ENCODE data around the gene PIK3C2G. TPM values are rescaled to one million over a fixed set of nuclear protein-coding genes. Genes with fewer than 3 reads are reported as not detected.
A peak's percentile ranks its signal among the peaks of the same experiment; 100 is the strongest.

Gene PIK3C2G
- polyA plus RNA-seq, 4 donors, result 0.52 to 6.8 (median 2.7) TPM

DNA sequence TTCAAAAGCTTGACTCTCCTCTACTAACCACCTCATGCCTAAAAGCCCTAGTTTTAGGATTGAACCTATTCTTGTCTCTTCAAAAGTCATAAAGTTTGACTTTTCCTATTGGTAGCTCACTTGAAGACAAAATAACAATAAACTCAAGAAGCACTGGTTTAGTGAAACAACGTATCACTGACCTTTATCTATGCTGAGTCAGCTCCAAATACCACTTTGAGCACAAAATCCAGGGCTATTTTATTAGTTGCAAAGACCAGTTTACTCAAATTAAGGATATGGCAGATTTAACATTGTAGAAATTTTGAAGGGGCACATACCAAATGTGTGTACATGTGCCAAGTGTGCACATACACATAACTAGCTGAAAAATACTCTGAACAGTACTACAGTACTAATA lies 45.0 kb downstream of the PIK3C2G start:
- Histone ChIP-seq H3K27ac (ENCODE audit: low read depth in 1 of 3, low read length in 2 of 3) (no peak overlapping the region), H3K36me3 (ENCODE audit: control insufficient read depth in 3 of 3, insufficient read depth in 2 of 3, low read depth in 1 of 3, low read length in 3 of 3) (no peaks in the 10 kb centered on the region), H3K27me3 (ENCODE audit: control insufficient read depth in 3 of 3, insufficient read depth in 3 of 3, low read length in 3 of 3) (no peaks in the 10 kb centered on the region), H3K4me3 (ENCODE audit: low read depth in 1 of 3, low read length in 3 of 3) (no peak overlapping the region), H3K4me1 (ENCODE audit: control insufficient read depth in 3 of 3, insufficient read depth in 2 of 3, low read depth in 1 of 3, low read length in 2 of 3) (no peaks in the 10 kb centered on the region), H3K9me3 (ENCODE audit: control insufficient read depth in 2 of 2, insufficient read depth in 1 of 2, low read depth in 1 of 2, low read length in 1 of 2) (peaks cover 0 to 9% of the 10 kb centered on the region in 2 donors)
- DNase-seq, result no peak
- 22 to 53% (median 29%) methylated on average over 1 of the region's 1 CpG for WGBS, 3 donors
- FAIRE-seq, result no peak

DNA sequence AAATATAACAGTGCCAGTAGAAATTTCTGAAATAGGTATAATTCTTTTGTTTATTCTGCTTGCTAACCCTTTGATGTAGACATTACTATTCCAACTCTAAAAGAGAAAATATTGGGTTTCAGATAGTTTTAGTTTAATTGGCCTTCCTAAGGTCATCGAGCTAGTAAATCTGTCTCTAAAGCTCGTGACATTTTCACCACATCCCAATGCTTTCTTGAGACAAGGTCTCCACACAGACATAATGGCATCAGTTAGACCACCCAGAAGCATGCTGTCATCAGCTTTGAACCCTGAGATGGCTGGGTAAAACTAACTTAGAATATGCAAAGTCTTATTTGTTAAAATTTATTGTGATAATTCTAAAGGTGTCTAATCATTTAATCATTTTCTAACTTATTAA lies 52.0 kb downstream of the PIK3C2G start:
- Histone ChIP-seq H3K27ac (ENCODE audit: low read depth in 1 of 3, low read length in 2 of 3) (no peak overlapping the region), H3K36me3 (ENCODE audit: control insufficient read depth in 3 of 3, insufficient read depth in 2 of 3, low read depth in 1 of 3, low read length in 3 of 3) (no peaks in the 10 kb centered on the region), H3K4me1 (ENCODE audit: control insufficient read depth in 3 of 3, insufficient read depth in 2 of 3, low read depth in 1 of 3, low read length in 2 of 3) (no peaks in the 10 kb centered on the region), H3K4me3 (ENCODE audit: low read depth in 1 of 3, low read length in 3 of 3) (no peak overlapping the region), H3K9me3 (ENCODE audit: control insufficient read depth in 2 of 2, insufficient read depth in 1 of 2, low read depth in 1 of 2, low read length in 1 of 2) (no peaks in the 10 kb centered on the region), H3K27me3 (ENCODE audit: control insufficient read depth in 3 of 3, insufficient read depth in 3 of 3, low read length in 3 of 3) (no peaks in the 10 kb centered on the region)
- DNase-seq, result no peak
- no peak for FAIRE-seq
- WGBS, 3 donors, result 83 to 86% (median 83%) methylated on average over 2 of the region's 2 CpGs

DNA sequence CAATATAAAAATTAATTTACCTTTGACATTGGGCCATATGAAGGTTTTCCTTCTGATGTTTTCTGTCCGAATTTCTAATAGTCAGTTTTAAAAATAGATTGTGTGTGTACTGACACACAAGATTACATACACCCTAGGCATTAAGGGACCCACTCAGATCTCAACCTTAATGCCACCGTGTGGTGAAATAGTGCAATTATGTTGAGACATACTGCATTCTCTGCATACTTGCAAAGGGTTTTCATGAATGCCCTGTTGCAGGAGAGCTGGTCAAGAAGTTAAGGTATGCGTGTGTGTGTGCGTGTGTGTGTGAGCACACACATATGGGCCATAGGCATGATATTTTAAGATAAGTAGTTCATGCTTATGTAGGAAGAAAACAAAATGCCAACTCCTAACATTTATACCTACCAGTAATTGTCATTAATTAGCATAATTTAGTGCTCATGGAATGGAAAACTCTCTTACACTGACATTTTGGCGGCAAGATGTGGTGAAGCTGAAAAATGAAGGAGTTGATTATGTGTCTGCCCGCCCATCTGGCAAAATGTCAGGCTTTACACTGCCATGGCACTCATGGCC lies 58.8 kb downstream of the PIK3C2G start:
- Histone ChIP-seq H3K9me3 (ENCODE audit: control insufficient read depth in 2 of 2, insufficient read depth in 1 of 2, low read depth in 1 of 2, low read length in 1 of 2) (no peaks in the 10 kb centered on the region), H3K27ac (ENCODE audit: low read depth in 1 of 3, low read length in 2 of 3) (no peak overlapping the region), H3K4me3 (ENCODE audit: low read depth in 1 of 3, low read length in 3 of 3) (no peak overlapping the region), H3K4me1 (ENCODE audit: control insufficient read depth in 3 of 3, insufficient read depth in 2 of 3, low read depth in 1 of 3, low read length in 2 of 3) (no peaks in the 10 kb centered on the region), H3K27me3 (ENCODE audit: control insufficient read depth in 3 of 3, insufficient read depth in 3 of 3, low read length in 3 of 3) (no peaks in the 10 kb centered on the region), H3K36me3 (ENCODE audit: control insufficient read depth in 3 of 3, insufficient read depth in 2 of 3, low read depth in 1 of 3, low read length in 3 of 3) (no peaks in the 10 kb centered on the region)
- FAIRE-seq, result no peak
- 44 to 56% (median 51%) methylated on average over 6 of the region's 6 CpGs for WGBS, 3 donors
- DNase-seq, result peak; percentile 57 to 69

DNA sequence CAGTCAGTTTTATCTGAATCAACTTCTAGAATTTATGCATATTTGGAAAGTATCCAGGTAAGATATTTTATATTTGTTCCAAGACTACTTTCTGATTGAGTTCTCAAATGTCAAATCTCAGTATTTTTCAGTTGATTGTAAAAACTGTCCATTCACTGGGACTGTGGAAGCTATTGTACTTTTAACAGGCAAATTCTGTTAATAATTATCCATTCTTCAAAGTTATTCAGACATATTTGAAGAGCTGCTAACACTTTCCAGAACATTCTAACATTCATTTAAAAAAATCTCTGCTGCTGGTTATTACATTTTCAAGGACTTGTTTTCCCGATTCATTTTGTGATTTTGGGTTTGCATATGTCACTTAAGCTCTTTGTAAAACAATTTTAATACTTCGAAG lies 59.7 kb downstream of the PIK3C2G start:
- H3K9me3 ChIP-seq (ENCODE audit: control insufficient read depth in 2 of 2, insufficient read depth in 1 of 2, low read depth in 1 of 2, low read length in 1 of 2), result no peaks in the 10 kb centered on the region
- no peak overlapping the region for H3K27ac ChIP-seq (ENCODE audit: low read depth in 1 of 3, low read length in 2 of 3)
- H3K4me3 ChIP-seq (ENCODE audit: low read depth in 1 of 3, low read length in 3 of 3), result no peak overlapping the region
- no peaks in the 10 kb centered on the region for H3K36me3 ChIP-seq (ENCODE audit: control insufficient read depth in 3 of 3, insufficient read depth in 2 of 3, low read depth in 1 of 3, low read length in 3 of 3)
- WGBS, 3 donors, result 80 to 85% (median 83%) methylated on average over 2 of the region's 2 CpGs
- H3K4me1 ChIP-seq (ENCODE audit: control insufficient read depth in 3 of 3, insufficient read depth in 2 of 3, low read depth in 1 of 3, low read length in 2 of 3), result no peaks in the 10 kb centered on the region
- FAIRE-seq, result no peak
- DNase-seq, result no peak
- H3K27me3 ChIP-seq (ENCODE audit: control insufficient read depth in 3 of 3, insufficient read depth in 3 of 3, low read length in 3 of 3), result no peaks in the 10 kb centered on the region

DNA sequence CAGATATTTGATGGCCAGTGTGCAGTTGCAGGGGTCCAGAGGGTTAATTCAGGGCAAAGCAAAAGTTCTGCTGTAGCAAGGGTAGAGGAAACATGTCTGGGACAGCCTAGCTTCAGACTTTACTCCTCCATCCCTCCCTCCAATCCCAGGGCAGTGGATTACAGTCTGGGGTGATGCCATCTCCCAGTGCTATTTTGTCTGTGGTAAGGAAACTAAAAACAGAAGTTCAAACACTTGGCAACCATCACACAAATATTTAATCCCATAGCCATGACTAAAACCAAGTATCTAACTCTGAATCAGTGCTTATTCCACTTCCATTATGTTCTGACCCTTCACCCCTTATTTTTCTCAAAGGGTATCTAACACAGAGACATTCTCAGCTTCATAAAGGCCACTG lies 61.8 kb downstream of the PIK3C2G start:
- Histone ChIP-seq H3K27me3 (ENCODE audit: control insufficient read depth in 3 of 3, insufficient read depth in 3 of 3, low read length in 3 of 3) (no peaks in the 10 kb centered on the region), H3K27ac (ENCODE audit: low read depth in 1 of 3, low read length in 2 of 3) (no peak overlapping the region), H3K36me3 (ENCODE audit: control insufficient read depth in 3 of 3, insufficient read depth in 2 of 3, low read depth in 1 of 3, low read length in 3 of 3) (no peaks in the 10 kb centered on the region), H3K4me3 (ENCODE audit: low read depth in 1 of 3, low read length in 3 of 3) (no peak overlapping the region), H3K4me1 (ENCODE audit: control insufficient read depth in 3 of 3, insufficient read depth in 2 of 3, low read depth in 1 of 3, low read length in 2 of 3) (no peaks in the 10 kb centered on the region), H3K9me3 (ENCODE audit: control insufficient read depth in 2 of 2, insufficient read depth in 1 of 2, low read depth in 1 of 2, low read length in 1 of 2) (no peaks in the 10 kb centered on the region)
- DNase-seq, result no peak
- FAIRE-seq, result no peak

DNA sequence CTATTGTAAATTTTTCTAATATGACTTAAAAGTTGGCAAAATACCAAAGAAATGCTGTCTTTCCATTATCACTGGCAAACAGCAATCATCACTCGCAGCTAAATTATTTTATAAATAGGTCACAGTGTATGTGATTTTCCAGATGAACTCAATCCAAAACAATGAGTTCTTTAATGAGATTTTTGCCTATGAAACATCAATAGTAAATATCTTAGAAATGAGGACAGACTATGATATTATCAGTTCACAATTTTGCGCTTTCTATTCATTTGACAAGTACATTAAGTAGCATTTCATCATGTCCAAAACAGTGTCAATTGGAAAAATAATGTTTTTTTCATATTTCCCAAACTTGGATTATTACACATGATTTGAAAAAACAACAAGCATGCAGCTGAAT lies 65.7 kb downstream of the PIK3C2G start:
- Histone ChIP-seq H3K4me1 (ENCODE audit: control insufficient read depth in 3 of 3, insufficient read depth in 2 of 3, low read depth in 1 of 3, low read length in 2 of 3) (no peaks in the 10 kb centered on the region), H3K27me3 (ENCODE audit: control insufficient read depth in 3 of 3, insufficient read depth in 3 of 3, low read length in 3 of 3) (no peaks in the 10 kb centered on the region), H3K9me3 (ENCODE audit: control insufficient read depth in 2 of 2, insufficient read depth in 1 of 2, low read depth in 1 of 2, low read length in 1 of 2) (no peaks in the 10 kb centered on the region), H3K4me3 (ENCODE audit: low read depth in 1 of 3, low read length in 3 of 3) (no peak overlapping the region), H3K36me3 (ENCODE audit: control insufficient read depth in 3 of 3, insufficient read depth in 2 of 3, low read depth in 1 of 3, low read length in 3 of 3) (no peaks in the 10 kb centered on the region), H3K27ac (ENCODE audit: low read depth in 1 of 3, low read length in 2 of 3) (no peak overlapping the region)
- WGBS, 3 donors, result 61 to 64% (median 63%) methylated on average over 2 of the region's 2 CpGs
- FAIRE-seq (peak; percentile 76), DNase-seq (no peak)

DNA sequence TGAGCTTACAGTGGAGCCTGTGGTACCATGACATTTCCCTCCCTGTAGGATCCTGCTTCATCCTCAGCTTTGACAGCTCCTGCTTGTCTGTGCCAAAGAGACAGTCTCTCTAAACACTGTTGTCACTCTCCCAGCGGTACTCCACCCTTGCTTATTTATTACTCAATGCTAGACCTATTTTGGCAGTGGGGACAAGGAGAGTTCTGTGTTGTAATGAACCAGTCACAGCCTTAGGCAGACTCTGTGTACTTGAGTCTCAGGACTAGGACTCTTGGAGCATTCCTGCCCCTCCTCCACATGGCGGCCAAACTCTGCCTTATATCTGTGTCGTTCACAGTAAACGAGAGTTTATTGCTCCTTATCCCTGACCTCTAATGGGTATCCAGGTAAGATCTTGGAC lies 70.9 kb downstream of the PIK3C2G start:
- H3K4me1 ChIP-seq (ENCODE audit: control insufficient read depth in 3 of 3, insufficient read depth in 2 of 3, low read depth in 1 of 3, low read length in 2 of 3), result peaks cover 0 to 3% (median 0%) of the 10 kb centered on the region in 3 donors
- FAIRE-seq (no peak), DNase-seq (peak; percentile 28 to 74)
- no peak overlapping the region for H3K27ac ChIP-seq (ENCODE audit: low read depth in 1 of 3, low read length in 2 of 3)
- H3K36me3 ChIP-seq (ENCODE audit: control insufficient read depth in 3 of 3, insufficient read depth in 2 of 3, low read depth in 1 of 3, low read length in 3 of 3), result no peaks in the 10 kb centered on the region
- no peaks in the 10 kb centered on the region for H3K27me3 ChIP-seq (ENCODE audit: control insufficient read depth in 3 of 3, insufficient read depth in 3 of 3, low read length in 3 of 3)
- WGBS, 3 donors, result 21 to 65% (median 40%) methylated on average over 4 of the region's 4 CpGs
- no peaks in the 10 kb centered on the region for H3K9me3 ChIP-seq (ENCODE audit: control insufficient read depth in 2 of 2, insufficient read depth in 1 of 2, low read depth in 1 of 2, low read length in 1 of 2)
- H3K4me3 ChIP-seq (ENCODE audit: low read depth in 1 of 3, low read length in 3 of 3), result no peak overlapping the region

DNA sequence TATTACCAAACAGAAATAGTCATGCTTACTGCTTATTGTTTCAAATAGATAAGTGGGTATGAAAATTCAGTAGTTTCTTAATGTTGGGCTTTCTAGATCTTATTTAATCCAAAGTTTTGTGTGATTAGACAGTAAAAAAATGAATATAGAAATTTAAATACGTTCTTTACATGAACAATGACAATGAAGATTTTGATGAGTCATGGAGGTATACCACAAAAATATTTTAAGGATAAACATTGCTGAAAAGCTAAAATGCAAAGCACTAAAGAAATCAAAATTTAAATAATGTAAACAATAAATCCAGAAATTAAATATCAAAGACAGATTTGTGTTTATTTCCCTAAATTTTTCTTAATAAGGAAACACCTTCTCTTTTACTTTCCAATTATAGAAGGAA lies 78.3 kb downstream of the PIK3C2G start:
- WGBS, 3 donors, result 74 to 87% (median 86%) methylated on average over 1 of the region's 1 CpG

DNA sequence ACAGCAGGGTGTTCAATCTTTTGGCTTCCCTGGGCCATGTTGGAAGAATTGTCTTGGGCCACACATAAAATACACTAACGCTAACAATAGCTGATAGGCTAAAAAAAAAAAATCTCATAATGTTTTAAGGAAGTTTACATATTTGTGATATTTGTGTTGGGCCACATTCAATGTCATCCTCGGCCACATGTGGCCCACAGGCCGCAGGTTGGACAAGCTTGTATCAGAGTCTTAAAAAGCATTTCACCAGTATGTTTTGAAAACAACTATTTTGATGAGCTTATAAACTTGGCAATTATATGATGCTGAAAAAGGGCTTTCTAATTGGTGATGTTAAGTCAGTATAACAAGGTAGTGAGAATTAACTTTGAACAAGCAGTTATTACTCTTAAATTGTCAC lies 78.9 kb downstream of the PIK3C2G start:
- H3K4me3 ChIP-seq (ENCODE audit: low read depth in 1 of 3, low read length in 3 of 3), result no peak overlapping the region
- WGBS, 3 donors, result 83 to 94% (median 87%) methylated on average over 3 of the region's 3 CpGs
- H3K4me1 ChIP-seq (ENCODE audit: control insufficient read depth in 3 of 3, insufficient read depth in 2 of 3, low read depth in 1 of 3, low read length in 2 of 3), result peaks cover 0 to 4% (median 0%) of the 10 kb centered on the region in 3 donors
- H3K9me3 ChIP-seq (ENCODE audit: control insufficient read depth in 2 of 2, insufficient read depth in 1 of 2, low read depth in 1 of 2, low read length in 1 of 2), result no peaks in the 10 kb centered on the region
- DNase-seq (no peak), FAIRE-seq (no peak)
- H3K27ac ChIP-seq (ENCODE audit: low read depth in 1 of 3, low read length in 2 of 3), result no peak overlapping the region
- no peaks in the 10 kb centered on the region for H3K27me3 ChIP-seq (ENCODE audit: control insufficient read depth in 3 of 3, insufficient read depth in 3 of 3, low read length in 3 of 3)
- H3K36me3 ChIP-seq (ENCODE audit: control insufficient read depth in 3 of 3, insufficient read depth in 2 of 3, low read depth in 1 of 3, low read length in 3 of 3), result no peaks in the 10 kb centered on the region

More for the DNA sequence above, 78.3 kb downstream of the PIK3C2G start:
- H3K27me3 ChIP-seq (ENCODE audit: control insufficient read depth in 3 of 3, insufficient read depth in 3 of 3, low read length in 3 of 3), result no peaks in the 10 kb centered on the region
- H3K27ac ChIP-seq (ENCODE audit: low read depth in 1 of 3, low read length in 2 of 3), result no peak overlapping the region
- H3K4me3 ChIP-seq (ENCODE audit: low read depth in 1 of 3, low read length in 3 of 3), result no peak overlapping the region
- DNase-seq, result no peak
- H3K36me3 ChIP-seq (ENCODE audit: control insufficient read depth in 3 of 3, insufficient read depth in 2 of 3, low read depth in 1 of 3, low read length in 3 of 3), result no peaks in the 10 kb centered on the region
- H3K9me3 ChIP-seq (ENCODE audit: control insufficient read depth in 2 of 2, insufficient read depth in 1 of 2, low read depth in 1 of 2, low read length in 1 of 2), result no peaks in the 10 kb centered on the region
- peaks cover 0 to 4% (median 0%) of the 10 kb centered on the region in 3 donors for H3K4me1 ChIP-seq (ENCODE audit: control insufficient read depth in 3 of 3, insufficient read depth in 2 of 3, low read depth in 1 of 3, low read length in 2 of 3)
- FAIRE-seq, result peak; percentile 64
